Rectal smooth muscle tissue (tissue), 1 donor: ENCODE results near the gene CD96.

Experiments used
- H3K27ac ChIP-seq: one replicate; pipeline ENCODE4 v1.7.0; 2013; ENCODE audit warnings: low read depth, low read length, inconsistent platforms
- H3K27me3 ChIP-seq: one replicate; pipeline ENCODE4 v1.7.0; 2013; ENCODE audit warnings: low read length; ENCODE audit not compliant: control insufficient read depth, insufficient read depth
- H3K36me3 ChIP-seq: one replicate; pipeline ENCODE4 v1.7.0; 2013; ENCODE audit warnings: low read length; ENCODE audit not compliant: control insufficient read depth, insufficient read depth
- H3K4me1 ChIP-seq: one replicate; pipeline ENCODE4 v1.7.0; 2013; ENCODE audit warnings: low read length; ENCODE audit not compliant: control insufficient read depth, insufficient read depth
- H3K4me3 ChIP-seq: one replicate; pipeline ENCODE4 v1.7.0; 2013; ENCODE audit warnings: low read length
- H3K9ac ChIP-seq: one replicate; pipeline ENCODE4 v1.7.0; 2013; ENCODE audit warnings: low read length

CD96 gene

GRCh38 chr3:111676211-111677006 lies 134.4 kb downstream of the CD96 start:
- Histone ChIP-seq H3K27ac (no peak overlapping the region), H3K36me3 (no peaks in the 10 kb centered on the region), H3K4me3 (no peak overlapping the region), H3K9ac (no peak overlapping the region), H3K4me1 (no peaks in the 10 kb centered on the region), H3K27me3 (no peaks in the 10 kb centered on the region)

- Histone ChIP-seq H3K27ac (no peak overlapping the region), H3K4me1 (no peaks in the 10 kb centered on the region), H3K27me3 (no peaks in the 10 kb centered on the region), H3K36me3 (no peaks in the 10 kb centered on the region), H3K9ac (no peak overlapping the region), H3K4me3 (no peak overlapping the region)
These were observed 135.0 kb downstream of the CD96 start for GRCh38 chr3:111677007-111677392.

- Histone ChIP-seq H3K27ac (no peak overlapping the region), H3K4me3 (no peak overlapping the region), H3K4me1 (no peaks in the 10 kb centered on the region), H3K9ac (no peak overlapping the region), H3K36me3 (no peaks in the 10 kb centered on the region), H3K27me3 (no peaks in the 10 kb centered on the region)
These were observed 139.8 kb downstream of the CD96 start for GRCh38 chr3:111681661-111682426.

- H3K36me3 ChIP-seq = no peaks in the 10 kb centered on the region
- no peaks in the 10 kb centered on the region for H3K27me3 ChIP-seq
- H3K4me1 ChIP-seq = no peaks in the 10 kb centered on the region
- H3K27ac ChIP-seq = no peak overlapping the region
- H3K4me3 ChIP-seq = no peak overlapping the region
- no peak overlapping the region for H3K9ac ChIP-seq
These were observed 142.6 kb downstream of the CD96 start for GRCh38 chr3:111684640-111685039.

- no peaks in the 10 kb centered on the region for H3K36me3 ChIP-seq
- no peak overlapping the region for H3K4me3 ChIP-seq
- no peak overlapping the region for H3K9ac ChIP-seq
- no peak overlapping the region for H3K27ac ChIP-seq
- no peaks in the 10 kb centered on the region for H3K4me1 ChIP-seq
- H3K27me3 ChIP-seq = no peaks in the 10 kb centered on the region
These were observed 146.3 kb downstream of the CD96 start for GRCh38 chr3:111688190-111688800.

GRCh38 chr3:111690242-111690641 lies 148.2 kb downstream of the CD96 start:
- Histone ChIP-seq H3K27me3 (no peaks in the 10 kb centered on the region), H3K9ac (no peak overlapping the region), H3K4me3 (no peak overlapping the region), H3K36me3 (no peaks in the 10 kb centered on the region), H3K4me1 (no peaks in the 10 kb centered on the region), H3K27ac (no peak overlapping the region)

GRCh38 chr3:111691293-111691909 lies 149.4 kb downstream of the CD96 start:
- no peaks in the 10 kb centered on the region for H3K36me3 ChIP-seq
- H3K4me3 ChIP-seq = no peak overlapping the region
- no peak overlapping the region for H3K27ac ChIP-seq
- H3K27me3 ChIP-seq = no peaks in the 10 kb centered on the region
- H3K4me1 ChIP-seq = no peaks in the 10 kb centered on the region
- H3K9ac ChIP-seq = no peak overlapping the region

GRCh38 chr3:111692593-111693552 lies 150.9 kb downstream of the CD96 start:
- no peak overlapping the region for H3K9ac ChIP-seq
- H3K36me3 ChIP-seq = no peaks in the 10 kb centered on the region
- no peaks in the 10 kb centered on the region for H3K4me1 ChIP-seq
- H3K4me3 ChIP-seq = no peak overlapping the region
- no peaks in the 10 kb centered on the region for H3K27me3 ChIP-seq
- H3K27ac ChIP-seq = no peak overlapping the region

- H3K4me3 ChIP-seq = no peak overlapping the region
- no peaks in the 10 kb centered on the region for H3K36me3 ChIP-seq
- H3K27ac ChIP-seq = no peak overlapping the region
- H3K4me1 ChIP-seq = no peaks in the 10 kb centered on the region
- H3K27me3 ChIP-seq = no peaks in the 10 kb centered on the region
- H3K9ac ChIP-seq = no peak overlapping the region
These were observed 152.5 kb downstream of the CD96 start for GRCh38 chr3:111694471-111694870.

- Histone ChIP-seq H3K4me1 (no peaks in the 10 kb centered on the region), H3K36me3 (no peaks in the 10 kb centered on the region), H3K27me3 (no peaks in the 10 kb centered on the region), H3K27ac (no peak overlapping the region), H3K4me3 (no peak overlapping the region), H3K9ac (no peak overlapping the region)
These were observed 153.7 kb downstream of the CD96 start for GRCh38 chr3:111695636-111696117.

- no peak overlapping the region for H3K27ac ChIP-seq
- H3K27me3 ChIP-seq = no peaks in the 10 kb centered on the region
- H3K4me3 ChIP-seq = no peak overlapping the region
- H3K4me1 ChIP-seq = no peaks in the 10 kb centered on the region
- H3K9ac ChIP-seq = no peak overlapping the region
- H3K36me3 ChIP-seq = no peaks in the 10 kb centered on the region
These were observed 158.1 kb downstream of the CD96 start for GRCh38 chr3:111700054-111700453.
